Activated CD4-positive, alpha-beta T cell treated with anti-CD3 and anti-CD28 coated beads, Interleukin-10, Interleukin-2, amounts not matched to agents 100 ng/mL and 50 ng/mL, durations not matched to agents 16 hours and 8 hours (primary cell): ENCODE results near the gene CSNK1G2.

Experiments
- DNase-seq: peaks from one replicate; pipeline ENCODE4 v3.0.0-alpha.2; 2020

Gene CSNK1G2

DNA sequence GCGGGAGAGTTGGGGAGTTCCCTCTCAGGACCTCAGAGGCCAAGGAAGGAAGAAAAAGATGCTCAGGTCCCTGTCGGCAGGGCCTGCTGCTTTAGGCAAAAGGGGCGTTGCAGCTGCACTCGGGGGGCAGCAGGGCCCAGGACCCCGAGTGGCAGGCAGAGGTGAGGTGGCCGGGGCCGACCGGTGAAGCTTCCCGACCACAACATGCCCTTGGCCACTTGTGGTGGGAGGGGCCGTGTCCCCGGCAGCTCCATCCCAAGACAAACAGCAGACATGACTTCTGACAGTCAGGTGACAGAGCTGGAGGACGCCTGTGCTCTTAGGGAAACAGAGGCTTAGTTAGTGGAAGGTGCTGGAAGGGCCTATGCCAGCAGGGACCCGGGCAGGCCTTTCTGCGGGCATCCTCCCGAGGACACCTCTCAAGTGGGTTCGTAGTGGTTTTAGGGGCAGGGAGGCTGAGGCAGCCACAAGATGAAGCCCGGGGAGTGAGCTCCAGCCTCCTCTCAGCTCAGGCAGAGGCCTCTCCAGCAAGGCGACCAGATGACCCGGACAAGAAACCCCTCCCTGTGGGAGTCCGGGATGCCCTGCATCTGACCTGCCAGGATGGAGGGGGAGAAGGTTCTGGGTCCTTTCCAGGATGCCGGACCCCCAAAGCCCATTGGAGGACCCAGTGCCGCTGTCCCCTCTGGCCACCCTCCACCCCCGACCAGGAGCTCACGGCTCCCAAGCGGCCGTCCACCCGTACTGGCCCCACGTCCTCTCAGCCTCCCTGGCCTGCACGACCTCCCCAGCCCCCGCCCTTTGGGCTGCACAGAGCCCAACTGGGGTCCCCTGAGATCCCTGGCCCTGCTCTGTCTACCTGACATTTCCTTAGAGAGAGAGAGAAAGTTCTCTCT, 50.3 kb downstream of the CSNK1G2 start:
- DNase-seq = no peak

DNA sequence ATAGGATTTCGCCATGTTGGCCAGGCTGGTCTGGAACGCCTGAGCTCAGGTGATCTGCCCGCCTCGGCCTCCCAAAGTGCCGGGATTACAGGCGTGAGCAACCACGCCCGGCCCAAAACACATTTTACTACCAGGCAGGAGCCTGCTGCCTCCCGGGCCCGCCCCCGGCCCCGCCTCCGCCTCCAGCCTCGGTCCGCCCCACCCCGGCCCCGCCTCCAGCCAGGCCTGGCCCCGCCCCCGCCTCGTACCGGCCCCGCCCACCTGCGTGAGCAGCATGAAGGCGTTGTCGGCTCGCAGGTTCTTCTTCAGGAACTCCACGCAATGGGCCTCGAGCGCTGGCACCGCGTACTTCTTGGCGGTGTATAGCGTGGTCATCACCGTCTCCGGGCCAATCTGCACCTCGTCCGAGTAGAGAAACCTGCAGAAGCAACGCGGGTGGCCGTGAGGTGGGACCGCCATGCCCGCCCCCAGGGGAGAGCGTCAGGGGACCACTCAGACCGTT, 51.8 kb downstream of the CSNK1G2 start:
- DNase-seq = peak; percentile 23

DNA sequence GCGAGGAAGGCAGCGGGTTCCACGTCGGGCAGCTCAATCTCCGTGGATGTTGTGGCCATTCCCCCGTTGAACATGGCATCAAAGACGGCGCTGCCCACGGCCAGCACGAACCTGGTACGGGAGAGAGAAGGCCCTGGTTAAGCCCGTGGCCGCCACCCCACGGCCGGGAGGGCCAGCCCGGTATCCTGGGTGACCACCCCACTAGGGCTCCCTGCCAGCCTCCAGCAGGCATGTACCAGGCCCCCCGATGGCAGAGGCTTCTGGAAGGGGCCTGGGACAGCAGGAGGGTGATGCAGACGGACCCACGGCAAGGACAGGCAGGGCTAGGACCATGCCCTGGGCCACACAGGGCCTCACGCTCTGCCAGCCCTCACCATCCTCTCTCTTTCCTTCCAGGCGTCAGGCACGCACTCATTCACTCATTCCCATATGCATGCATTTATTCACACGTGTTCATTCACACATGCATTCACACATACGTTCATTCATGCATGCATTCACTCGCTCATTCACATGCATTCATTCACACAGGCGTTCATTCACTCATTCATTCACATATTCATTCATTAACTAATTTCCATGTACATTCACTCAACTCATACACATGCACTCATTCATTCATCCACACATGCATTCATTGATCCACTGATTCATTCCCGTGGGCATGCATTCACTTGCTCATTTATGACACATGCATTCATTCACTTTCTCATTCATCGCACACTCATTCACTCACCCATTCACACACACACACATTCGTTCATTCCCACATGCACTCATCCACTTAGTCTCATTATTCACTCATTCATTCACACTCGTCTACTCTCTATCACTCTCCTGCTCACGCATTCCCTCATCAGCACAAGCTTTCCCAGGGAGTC, 56.6 kb downstream of the CSNK1G2 start:
- DNase-seq = no peak

DNA sequence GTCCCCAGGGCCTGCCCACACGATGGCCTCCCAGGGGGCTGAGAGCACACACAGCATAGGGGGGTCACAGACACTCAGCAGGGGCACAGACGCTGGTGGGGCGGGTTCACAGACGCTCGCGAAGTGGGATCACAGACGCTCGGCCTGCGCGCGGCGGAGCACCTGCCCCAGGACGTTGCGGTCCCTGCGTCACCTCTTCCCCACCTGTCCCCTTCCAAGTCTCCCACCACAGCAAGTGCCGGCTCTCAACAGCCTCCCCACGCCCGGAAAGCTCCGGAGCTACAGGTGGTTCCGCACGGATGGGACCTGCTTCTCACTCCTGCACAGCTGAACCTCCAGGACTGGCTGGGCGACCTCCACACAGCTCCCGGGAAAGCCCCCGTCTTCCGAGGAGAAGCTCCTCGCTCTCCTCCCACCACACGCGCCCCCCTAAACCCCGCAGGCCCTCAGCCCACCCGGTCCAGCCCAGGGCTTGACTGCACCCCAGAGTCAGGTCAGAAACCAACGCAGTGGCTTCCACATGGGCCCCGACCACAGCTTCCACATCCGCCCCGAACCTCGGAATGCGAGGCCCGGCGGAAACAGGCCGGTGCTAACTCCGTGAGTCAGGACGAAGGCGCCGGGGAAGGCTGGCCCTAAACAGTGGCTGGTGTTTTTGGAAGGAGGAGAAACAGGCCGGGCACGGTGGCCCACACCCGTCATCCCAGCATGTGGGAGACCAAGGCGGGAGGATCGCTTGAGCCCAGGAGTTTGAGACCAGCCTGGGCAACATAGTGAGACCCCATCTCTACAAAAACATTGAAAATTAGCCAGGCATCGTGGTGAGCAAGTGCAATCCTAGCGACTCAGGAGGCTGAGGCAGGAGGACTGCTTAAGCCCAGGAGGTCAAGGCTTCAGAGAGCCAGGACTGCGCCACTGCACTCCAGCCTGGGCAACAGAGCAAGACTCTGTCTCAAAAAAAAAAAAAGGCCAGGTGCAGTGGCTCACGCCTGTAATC, 58.0 kb downstream of the CSNK1G2 start:
- no peak for DNase-seq

DNA sequence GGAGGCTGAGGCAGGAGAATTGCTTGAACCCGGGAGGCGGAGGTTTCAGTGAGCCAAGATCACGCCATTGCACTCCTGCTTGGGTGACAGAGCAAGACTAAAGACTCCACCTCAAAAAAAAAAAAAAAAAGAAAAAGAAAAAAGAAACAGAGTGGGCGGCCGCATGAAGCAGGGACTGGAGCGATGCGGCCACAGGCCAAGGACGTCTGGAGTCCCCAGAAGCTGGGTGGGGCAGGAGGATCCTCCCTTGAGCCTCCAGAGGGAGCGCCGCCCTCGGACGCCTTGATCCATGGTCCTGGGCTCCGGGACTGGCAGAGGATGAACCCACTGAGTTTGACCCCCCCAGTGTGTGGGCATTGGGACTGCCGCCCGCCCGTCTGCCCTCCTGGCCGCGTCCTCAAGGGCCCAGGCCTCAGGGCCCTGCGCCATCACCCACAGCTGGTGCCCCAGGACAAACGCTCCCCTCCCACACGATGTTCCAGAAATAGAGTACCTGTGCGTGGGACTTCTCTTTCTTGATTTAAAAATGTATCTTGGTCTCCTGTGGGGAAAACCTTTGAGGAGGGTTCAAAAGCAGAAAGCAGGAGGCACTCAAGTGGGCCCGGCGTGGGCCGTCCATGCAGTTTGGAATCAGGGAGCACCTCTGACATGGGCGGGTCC, 59.0 kb downstream of the CSNK1G2 start:
- no peak for DNase-seq

DNA sequence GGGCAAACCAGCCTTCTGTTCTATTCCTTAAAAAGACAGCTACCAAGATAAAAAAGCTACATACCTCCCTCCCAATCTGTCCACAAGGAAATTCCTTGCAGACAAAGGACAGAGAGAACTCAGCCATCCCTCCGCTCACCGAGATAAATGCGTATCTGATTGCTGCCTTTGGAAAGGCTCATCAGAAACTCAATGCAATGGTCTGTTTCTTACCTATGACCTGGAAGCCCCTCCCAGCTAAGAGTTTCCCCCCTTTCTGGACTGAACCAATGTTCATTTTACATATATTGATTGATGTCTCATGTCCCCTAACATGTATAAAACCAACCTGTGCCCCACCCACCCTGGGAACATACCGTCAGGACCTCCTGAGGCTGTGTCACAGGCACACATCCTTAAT, 62.9 kb downstream of the CSNK1G2 start:
- DNase-seq = no peak

DNA sequence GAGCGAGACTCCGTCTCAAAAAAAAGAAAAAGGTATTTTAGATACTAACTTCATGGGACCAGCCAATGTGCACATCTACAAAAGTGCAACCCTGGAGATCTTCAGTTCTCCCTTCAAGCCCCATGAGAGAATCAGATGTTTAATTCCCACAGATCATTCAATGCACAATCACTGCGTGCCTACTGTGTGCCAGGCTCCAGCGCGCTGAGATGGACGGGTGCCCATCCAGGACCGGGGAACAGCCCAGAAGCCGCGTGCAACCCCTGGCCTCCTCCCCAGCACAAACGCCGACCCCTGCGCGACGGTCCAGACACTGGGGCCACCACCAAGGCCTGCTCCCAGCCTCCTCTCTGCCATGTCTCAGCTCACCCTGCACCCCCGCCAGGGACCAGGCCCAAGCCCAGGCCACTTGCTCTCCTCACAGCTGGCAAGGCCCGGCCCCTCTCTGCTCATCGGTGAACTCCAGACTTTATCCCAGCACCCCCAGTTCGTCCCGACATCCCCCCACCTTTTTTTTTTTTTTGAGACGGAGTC, 69.2 kb downstream of the CSNK1G2 start:
- no peak for DNase-seq

DNA sequence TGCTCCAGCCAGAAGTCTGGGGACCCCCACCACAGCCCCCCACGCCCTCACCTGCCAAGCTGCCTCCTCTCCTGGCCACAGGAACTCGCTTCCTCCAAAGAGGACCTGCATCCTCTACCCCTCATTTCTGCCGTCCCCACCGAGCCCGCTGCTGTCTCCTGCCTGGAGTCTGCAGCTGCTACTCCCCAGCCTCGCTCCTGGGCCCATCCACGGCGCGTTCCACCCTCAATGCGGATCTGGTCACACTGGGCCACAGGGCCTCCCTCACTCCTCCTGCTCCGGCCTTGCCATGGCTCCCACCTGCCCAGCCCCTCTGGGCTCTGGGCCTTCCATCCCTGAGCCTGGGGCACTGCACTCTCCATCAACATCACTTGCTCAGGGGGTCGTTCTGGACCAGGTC, 70.2 kb downstream of the CSNK1G2 start:
- no peak for DNase-seq

DNA sequence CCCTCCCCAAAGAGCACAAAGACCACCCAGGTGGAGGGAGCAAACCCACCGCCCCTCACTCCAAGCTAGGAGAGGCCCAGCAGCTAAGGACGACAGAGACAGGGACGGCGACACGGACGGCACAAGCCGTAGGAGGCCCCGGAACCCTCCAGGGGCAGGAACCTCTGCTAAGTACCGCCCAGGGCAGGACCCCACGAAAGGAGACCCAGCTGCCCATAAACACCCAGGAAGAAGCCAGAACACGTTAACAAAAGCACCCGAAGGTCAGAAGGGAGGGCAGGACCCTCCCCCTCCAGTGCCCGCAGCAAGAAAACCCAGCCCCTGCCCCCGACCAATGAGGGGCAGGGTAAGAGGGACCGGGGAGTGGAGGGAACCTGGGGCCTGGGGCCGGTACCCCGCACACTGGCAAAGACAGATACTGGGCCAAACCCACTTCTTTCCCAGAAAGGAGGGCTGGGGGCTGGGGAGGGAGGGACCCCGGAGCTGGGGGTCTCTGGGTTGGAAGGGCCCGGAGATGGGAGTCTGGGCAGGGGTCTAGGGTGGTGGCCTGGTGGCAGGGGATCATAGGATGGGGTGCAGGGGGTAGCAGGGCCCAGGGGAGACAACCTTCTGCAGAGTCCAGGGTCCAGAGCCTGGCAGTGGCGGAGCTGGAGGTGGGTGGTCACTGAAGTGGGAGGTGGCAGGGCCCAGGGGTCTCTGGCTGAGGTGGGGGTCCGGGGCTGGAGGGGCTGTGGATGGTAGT, 72.1 kb downstream of the CSNK1G2 start:
- no peak for DNase-seq

DNA sequence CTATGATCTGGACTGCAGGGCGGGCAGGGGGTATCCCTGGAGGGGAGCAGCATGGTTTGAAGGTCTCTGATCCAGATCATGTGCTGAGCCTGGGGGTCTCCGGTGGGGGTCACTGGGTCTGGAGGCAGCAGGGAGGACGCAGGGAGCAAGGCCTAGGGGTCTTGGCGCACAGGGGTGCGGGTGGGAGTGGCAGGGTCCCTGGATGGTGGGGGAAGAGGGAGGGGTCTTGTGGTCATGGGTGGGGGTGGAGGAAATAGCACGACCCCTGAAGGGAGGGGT, 72.7 kb downstream of the CSNK1G2 start:
- no peak for DNase-seq

DNA sequence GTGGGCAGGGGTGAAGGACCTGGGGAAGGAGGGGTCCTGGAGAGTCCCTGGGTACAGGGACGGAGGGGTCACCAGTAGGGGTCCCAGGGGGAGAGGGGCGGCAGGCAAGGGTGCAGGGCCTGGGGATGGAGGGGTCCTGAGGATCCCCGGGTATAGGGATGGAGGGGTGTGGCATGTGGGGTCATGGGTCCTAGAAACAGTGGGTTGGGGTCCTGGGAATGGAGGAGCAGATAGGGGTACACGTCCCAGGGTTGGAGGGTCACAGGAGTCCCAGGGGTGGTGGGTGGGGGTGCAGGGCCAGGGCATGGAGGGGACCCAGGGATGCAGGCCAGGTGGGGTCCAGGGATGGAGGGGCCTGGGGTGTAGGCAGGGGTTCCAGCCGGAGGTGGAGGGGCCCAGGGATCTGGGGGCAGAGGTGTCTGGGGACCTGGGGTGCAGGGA, 73.2 kb downstream of the CSNK1G2 start:
- no peak for DNase-seq

DNA sequence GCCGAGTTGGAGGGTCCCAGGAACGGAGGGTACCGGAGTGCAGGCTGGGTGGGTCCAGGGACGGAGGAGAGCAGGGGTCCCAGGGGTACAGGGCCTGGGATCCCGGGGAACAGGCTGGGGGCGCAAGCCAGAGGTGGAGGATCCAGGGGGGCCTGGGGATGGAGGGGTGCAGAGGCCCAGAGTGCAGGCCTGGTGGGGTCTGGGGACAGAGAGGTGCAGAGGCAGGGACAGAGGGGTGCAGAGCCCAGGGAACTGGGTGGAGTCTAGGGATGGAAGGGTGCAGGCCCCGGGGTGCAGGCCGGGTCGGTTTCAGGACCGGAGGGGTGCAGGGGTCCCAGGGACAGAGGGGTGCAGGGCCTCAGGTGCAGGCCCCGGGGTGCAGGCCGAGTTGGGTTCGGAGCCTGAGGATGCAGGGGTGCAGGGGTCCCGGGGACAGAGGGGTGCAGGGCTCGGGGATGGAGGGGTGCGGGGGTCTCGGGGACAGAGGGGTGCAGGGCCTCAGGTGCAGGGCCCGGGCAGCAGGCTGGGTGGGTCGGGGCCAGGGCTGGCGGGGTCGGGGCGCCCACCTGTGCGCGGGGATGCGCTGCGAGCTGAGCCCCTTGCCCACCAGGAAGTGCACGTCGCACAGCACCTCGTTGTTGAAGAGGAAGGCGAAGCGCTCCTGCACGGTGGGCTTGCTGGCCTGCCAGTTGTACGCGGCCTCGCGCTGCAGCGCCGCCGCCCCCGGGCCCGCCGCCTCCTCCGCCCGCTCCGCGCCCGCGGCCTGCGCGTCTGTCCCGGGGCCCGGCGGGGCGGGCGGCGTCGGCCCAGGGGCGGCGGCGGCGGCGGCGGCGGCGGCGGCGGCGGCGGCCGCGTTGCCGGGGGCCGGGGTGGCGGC, 74.0 kb downstream of the CSNK1G2 start:
- no peak for DNase-seq

DNA sequence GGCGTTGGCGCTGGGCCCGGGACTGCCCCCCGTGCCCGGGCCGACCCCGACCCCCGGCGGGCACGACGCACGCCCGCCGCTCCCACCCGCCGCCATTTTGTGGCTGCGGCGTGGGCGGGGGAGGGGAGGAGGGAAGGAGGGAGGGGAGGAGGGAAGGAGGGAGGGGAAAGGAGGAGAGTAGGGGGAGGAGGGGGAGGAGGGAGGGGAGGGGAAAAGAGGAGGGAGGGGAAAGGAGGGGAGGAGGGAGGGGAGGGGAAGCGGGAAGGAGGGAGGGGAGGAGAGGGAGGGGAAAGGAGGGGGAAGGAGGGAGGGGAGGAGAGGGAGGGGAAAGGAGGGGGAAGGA, 74.6 kb downstream of the CSNK1G2 start, which contains the start of gene BTBD2:
Gene BTBD2, minus strand, starts transcription at position 107 of the 343 bp plus-strand sequence. Its CDS starts 11 bp downstream, at position 96.
- DNase-seq = peak; percentile 73

DNA sequence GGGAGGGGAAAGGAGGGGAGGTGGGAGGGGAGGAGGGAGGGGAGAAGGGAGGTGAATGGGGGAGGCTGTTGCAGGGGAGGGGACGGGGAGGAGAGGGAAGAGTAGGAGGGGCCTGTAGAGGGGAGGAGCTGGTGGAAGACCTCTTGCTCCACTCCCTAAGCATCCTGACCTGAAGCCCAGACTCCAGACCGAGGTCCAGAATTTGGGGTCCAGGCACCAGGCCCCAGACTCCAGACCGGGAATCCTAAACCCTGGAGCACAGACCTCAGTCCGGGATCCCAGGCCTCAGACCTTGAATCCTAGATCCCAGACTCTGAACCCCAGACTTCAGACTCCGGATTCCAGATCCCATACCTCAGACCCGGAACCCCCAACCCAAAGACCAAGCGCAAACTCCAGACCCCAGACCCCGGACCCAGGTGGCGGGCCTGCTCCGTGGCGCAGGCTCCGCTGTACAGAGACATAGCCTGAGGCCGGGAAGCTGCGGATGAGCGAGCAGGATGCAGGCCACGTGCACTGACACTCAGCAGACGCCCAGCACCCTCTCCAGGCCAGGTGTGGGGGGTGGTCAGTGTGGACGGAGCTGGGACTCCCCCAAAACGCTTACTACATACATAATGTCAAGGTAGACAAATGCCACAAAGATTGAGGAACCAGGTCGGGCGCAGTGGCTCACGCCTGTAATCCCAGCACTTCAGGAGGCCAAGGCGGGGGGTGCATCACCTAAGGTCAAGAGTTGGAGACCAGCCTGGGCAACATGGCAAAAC, 75.3 kb downstream of the CSNK1G2 start:
- peak; percentile 75 for DNase-seq

DNA sequence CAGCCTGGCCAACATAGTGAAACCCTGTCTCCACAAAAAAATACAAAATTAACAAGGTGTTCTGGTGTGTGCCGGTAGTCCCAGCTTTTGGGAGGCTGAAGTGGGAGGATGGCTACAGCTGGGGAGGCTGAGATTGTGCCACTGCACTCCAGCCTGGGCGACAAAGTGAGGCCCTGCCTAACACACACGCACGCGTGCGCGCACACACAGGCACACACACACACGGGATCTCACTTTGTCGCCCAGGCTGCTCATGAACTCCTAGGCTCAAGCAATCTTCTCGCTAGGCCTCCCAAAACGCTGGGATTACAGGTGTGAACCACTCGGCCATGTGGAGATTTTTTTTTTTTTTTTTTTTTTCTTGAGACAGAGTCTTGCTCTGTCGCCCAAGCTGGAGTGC, 77.8 kb downstream of the CSNK1G2 start:
- no peak for DNase-seq

DNA sequence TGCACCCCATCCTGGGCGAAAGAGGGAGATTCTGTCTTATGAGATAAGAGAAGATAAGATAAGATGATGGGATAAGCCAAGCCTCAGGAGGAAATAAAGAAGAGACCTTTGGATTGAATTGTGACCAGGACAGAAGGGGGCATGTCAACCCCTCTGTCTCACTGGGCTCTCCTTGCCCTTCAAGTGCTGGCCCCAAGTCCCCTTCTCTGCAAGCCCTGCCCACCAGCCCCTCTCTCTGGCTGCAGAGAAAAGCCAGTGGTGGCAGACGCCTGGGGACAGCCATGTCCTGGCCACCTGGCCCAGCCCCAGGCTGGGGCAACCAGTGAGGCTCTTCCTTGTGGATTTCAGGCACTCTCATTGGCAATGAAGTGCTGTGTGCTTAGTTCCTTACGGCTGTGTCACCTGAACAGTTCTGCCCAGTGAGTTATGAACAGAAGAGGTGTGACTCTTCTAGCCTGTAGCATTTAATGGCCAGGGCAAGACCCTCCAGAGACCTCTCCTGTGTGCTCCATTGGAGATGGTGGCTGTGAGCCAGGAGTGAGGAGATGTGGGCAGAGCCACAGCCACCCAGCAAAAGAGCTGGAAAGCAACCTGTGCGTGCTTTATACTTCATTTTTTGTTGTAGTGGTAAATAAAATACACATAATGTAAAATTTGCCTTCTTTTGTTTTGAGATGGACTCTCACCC, 80.6 kb downstream of the CSNK1G2 start:
- DNase-seq = no peak

DNA sequence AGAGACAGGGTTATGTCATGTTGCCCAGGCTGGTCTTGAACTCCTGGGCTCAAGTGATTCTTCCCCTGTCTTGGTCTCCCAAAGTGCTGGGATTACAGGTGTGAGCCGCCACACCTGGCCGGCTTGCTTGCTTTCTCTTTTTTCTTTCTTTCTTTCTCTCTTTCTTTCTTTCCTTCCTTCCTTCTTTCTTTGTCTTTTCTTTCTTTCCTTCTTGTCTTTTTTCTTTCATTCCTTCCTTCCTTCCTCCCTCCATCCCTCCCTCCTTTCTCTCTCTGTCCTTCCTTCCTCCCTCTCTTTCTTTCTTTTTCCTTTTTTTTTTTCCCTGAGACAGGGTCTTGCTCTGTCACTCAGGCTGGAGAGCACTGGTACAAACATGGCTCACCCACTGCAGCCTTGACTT, 81.3 kb downstream of the CSNK1G2 start:
- no peak for DNase-seq

DNA sequence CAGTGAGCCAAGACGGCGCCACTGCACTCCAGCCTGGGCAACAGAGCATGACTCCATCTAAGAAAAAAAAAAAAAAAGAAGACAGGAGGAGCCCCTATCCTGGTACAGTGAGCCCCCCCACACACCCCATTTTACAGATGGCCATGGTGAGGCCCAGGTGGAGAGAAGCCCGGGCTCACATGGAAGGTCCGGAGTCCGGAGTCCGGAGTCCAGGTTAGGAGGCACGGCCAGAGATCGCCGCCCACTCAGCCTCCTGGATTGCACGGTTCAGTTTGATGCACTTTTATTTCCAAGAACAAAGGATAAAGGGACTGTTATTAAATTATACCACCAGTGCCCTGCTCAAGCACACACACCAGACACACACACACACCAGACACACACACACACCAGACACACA, 85.8 kb downstream of the CSNK1G2 start:
- DNase-seq = no peak

DNA sequence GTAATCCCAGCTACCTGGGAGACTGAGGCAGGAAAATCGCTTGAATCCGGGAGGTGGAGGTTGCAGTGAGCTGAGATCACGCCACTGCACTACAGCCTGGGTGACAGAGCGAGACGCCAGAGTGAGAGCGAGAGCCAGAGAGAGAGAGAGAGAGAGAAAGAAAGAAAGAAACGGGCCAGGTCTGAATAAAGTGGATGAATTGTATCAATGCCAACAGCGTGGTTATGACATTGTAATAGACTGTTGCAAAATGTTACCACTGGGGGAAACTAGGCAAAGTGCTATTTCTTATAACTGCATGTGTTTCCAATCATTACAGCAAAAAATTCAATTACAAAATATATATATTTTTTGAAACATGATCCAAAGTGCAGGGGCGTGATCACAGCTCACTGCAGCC, 86.4 kb downstream of the CSNK1G2 start:
- no peak for DNase-seq
